Umbilical cord (tissue), 2 donors: ENCODE data around the gene RAB36. TPM values are rescaled to one million over a fixed set of nuclear protein-coding genes. Genes with fewer than 3 reads are reported as not detected.

Experiments
- DNase-seq: peaks from one replicate; pipeline ENCODE4 v3.0.0-alpha.2; 2015; ENCODE audit warnings: low spot score
- total RNA-seq: library from RNA; depleted of rRNA; stranded (reverse); fragments of >200 nt; gene quantifications from one replicate; pipeline ENCODE4 v1.2.3, GENCODE V29; 2014; ENCODE audit warnings: low replicate concordance; ENCODE audit not compliant: insufficient read depth

Gene RAB36
- total RNA-seq, 1 donor from 2014 or later, result 1.7 TPM

GRCh38 chr22:23204125-23204488 is 58.8 kb downstream of the RAB36 start:
- no peak for DNase-seq

- DNase-seq, result no peak
These were observed 59.4 kb downstream of the RAB36 start for GRCh38 chr22:23204541-23205157.

DNA sequence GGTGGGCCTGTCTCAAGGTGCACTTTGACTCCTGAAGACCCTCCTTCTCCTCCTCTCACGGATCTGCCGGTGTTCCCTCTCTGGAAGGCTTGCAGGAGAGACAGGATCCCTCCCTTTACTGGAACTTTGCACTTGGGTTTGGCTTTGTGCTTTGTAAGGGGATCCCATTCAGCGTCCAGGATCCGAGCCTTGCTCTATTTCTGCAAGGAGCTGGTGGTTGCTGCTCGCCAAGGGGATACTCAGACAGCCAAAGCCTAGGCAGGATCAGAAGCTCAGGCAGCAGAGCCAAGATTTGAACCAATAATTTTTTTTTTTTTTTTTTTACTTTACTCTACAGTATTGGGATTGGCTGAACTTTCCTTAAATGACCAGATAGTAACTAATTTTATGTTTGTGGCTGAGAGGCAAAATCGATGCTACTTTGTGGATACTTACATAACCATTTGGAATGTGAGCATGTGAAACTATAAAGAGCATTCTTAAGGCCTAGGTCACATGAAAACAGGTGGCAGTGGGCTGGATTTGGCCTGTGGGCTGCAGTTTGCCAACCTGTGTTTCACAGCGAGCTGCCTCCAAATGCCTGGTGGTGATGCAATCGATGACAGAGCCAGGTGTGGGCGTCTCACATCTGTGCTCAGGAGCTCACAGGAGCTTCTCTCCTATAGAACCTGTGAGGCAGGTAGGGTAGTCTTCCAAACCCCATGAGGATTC is 60.2 kb downstream of the RAB36 start:
- DNase-seq, result no peak

- DNase-seq, result no peak
These were observed 61.6 kb downstream of the RAB36 start for GRCh38 chr22:23206915-23207314.

DNA sequence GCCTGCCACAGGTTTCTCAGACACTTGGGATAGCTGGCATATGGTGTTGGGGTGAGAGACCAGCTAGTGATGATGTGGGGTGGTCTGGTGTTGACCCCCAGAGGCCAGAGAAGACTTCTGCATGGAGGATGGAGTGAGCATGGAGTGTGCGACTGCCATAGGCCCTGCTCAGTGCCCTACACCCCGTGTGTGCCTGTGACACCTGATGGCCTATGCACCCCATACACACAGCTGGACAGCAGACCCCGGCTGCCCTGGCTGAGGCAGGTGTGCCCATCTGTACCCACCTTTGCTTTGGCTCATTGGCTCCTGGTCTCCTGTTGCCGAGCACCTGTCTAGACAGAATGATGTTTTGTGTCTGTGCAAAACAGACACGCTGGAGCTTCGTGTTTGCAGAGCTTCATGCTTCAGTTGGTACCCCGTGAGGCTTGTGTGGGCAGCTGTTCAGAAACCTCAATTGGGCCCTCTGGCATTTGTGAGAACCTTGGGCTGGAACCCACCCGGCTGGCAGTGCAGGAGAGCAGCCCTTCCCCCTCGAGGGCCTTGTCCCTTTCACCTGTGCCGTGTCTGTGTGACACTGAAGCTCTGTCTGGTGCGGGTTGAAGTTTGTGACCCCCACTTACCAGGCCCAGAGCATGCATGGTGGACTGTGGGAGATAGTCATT is 62.6 kb downstream of the RAB36 start:
- no peak for DNase-seq

- DNase-seq, result no peak
These were observed 65.3 kb downstream of the RAB36 start for GRCh38 chr22:23210428-23211170.

DNA sequence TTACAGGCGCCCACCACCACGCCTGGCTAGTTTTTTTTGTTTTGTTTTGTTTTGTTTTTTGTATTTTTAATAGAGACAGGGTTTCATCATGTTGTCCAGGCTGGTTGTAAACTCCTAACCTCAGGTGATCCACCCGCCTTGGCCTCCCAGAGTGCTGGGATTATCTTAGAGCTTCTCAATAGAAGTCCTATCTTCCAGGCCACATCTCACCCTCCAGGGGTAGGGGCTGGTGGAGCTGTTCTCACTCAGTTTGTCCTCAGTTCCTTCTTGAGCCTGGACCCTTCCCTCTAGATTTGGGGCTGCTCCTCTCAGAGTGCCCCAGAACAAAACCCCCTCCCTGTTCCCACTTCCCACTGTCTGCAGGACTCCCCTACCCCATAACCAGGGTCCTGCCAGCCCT is 66.3 kb downstream of the RAB36 start:
- no peak for DNase-seq

GRCh38 chr22:23212061-23213021 is 67.1 kb downstream of the RAB36 start:
- DNase-seq, result no peak

DNA sequence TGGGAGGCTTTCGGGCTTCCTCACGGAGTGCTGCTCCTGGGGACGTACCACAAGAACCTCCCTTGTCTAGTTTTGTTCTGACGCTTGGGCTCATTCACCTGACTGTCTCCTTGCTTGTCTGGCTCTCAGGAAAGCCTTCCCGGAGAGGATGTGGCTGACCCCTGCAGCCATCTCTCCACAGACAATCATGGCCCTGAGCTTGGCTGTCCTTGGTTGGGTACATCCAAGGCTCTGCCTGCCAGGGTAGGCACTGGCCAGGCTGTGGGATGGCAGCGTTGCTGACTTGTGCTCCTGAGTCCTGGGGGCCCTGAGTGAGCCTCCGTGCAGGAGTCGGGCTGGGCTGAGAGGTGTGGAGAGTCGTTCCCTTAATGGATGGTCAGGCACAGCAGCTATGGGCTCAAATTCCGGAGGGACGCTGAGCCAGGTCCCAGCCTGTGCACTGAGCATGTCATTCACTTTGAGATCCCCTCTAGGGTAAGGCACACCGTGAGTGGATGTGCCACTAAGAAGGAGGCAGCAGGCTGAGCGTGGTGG is 67.8 kb downstream of the RAB36 start:
- DNase-seq, result no peak

DNA sequence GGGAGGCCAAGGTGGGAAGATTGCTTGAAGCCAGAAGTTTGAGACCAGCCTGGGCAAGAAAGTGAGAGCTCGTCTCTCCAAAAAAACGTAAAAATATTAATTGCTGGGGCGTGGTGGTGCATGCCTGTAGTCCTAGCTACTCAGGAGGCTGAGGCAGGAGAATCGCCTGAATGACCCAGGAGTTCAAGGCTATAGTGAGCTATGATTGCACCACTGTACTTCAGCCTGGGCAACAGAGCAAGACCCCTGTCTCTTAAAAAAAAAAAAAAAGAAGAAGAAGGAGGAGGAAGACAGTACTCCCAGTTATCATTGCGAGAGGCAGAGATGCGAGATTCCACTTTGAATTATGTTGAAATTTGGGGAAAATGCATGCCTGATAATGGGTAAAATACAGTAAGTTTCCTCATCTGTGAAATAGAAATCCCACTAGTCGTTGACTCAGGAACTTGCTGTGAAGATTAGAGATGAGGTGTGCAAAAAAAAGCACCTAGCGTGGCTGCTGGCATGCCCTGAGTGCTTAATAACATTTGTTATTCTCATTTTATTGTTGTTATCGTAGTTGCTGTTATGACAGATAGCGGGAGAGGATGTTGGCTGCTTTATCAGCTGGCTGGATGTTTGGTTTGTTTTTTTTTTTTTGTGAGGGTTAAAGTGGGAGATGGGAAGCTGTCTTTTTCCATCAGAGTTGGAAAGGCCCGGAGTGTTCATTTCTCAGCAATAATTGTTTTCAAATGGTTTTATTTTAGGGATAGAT is 68.5 kb downstream of the RAB36 start:
- DNase-seq, result no peak

Other genes starting within 250 kb of the RAB36 start
- 15.6 TPM for gene GNAZ, start 75.0 kb upstream of the RAB36 start, total RNA-seq
- not detected for gene RSPH14, start 3.5 kb upstream of the RAB36 start, total RNA-seq
- 27.0 TPM for gene BCR, start 35.0 kb downstream of the RAB36 start, total RNA-seq